NB4 (cell line): ENCODE data around the gene SPACA7.

Source experiments
- MYC ChIP-seq: IDR thresholded peaks from 2 replicates; pipeline ENCODE4 v1.6.1; 2011; ENCODE audit warnings: low read depth, low read length
- POLR2A ChIP-seq: IDR thresholded peaks from 2 replicates; pipeline ENCODE4 v1.6.1; 2011; ENCODE audit warnings: mild to moderate bottlenecking; ENCODE audit not compliant: insufficient read length; ENCODE audit errors: extremely low read depth
- TF ChIP-seq, protein P1 (sequence below): IDR thresholded peaks from one replicate; pipeline ENCODE4 v1.5.1; 2012; ENCODE audit warnings: low read depth, low read length
- TF ChIP-seq, protein P2 (sequence below): IDR thresholded peaks from 2 replicates; pipeline ENCODE4 v1.6.1; 2011; ENCODE audit warnings: low read depth, low read length

DNA sequence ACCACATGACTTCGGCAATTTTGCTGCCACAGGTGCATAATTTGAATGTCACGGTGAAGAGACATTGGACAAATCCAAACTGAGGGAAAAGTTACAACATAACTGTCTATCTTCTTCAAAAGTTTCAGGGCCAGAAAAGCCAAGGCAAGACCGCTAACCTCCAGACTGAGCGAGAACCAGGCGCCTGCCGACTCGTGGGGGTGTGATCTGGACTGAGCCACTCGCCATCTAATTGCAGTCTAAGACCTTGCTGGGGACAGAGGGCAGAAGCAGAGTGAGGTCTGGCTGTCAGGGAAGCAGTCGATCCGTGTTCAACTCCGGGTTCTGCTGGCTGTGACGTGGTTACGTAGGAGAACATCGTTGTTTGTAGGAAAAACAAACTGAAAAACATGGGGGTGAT lies 88.6 kb downstream of the SPACA7 start:
- TF ChIP-seq, protein P1, sequence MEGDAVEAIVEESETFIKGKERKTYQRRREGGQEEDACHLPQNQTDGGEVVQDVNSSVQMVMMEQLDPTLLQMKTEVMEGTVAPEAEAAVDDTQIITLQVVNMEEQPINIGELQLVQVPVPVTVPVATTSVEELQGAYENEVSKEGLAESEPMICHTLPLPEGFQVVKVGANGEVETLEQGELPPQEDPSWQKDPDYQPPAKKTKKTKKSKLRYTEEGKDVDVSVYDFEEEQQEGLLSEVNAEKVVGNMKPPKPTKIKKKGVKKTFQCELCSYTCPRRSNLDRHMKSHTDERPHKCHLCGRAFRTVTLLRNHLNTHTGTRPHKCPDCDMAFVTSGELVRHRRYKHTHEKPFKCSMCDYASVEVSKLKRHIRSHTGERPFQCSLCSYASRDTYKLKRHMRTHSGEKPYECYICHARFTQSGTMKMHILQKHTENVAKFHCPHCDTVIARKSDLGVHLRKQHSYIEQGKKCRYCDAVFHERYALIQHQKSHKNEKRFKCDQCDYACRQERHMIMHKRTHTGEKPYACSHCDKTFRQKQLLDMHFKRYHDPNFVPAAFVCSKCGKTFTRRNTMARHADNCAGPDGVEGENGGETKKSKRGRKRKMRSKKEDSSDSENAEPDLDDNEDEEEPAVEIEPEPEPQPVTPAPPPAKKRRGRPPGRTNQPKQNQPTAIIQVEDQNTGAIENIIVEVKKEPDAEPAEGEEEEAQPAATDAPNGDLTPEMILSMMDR: no peak
- TF ChIP-seq POLR2A: no peak
- no peak for TF ChIP-seq MYC
- TF ChIP-seq, protein P2, sequence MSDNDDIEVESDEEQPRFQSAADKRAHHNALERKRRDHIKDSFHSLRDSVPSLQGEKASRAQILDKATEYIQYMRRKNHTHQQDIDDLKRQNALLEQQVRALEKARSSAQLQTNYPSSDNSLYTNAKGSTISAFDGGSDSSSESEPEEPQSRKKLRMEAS: no peak
